HG03060 (cell line): ENCODE data around the gene INPP5D.

ENCODE experiments used
- ATAC-seq: cut with Tn5 transposase; IDR thresholded peaks from one replicate; pipeline ENCODE4 v1.9.1; 2021; ENCODE audit warnings: low read depth, moderate number of reproducible peaks; ENCODE audit not compliant: unreplicated experiment

Gene INPP5D

GRCh38 chr2:233031556-233032500, 28.3 kb upstream of the INPP5D start:
- ATAC-seq, result no peak

- no peak for ATAC-seq
Measured at GRCh38 chr2:233032551-233033320, 27.4 kb upstream of the INPP5D start, which contains the start of gene NEU2. NEU2 (plus strand) TSS chr2:233032672; CDS start chr2:233032672, 0 bp downstream.

- ATAC-seq, result no peak
Measured at GRCh38 chr2:233033672-233034071, 26.5 kb upstream of the INPP5D start.

- no peak for ATAC-seq
Measured at GRCh38 chr2:233034091-233034882, 25.9 kb upstream of the INPP5D start.

- ATAC-seq, result no peak
Measured at GRCh38 chr2:233035426-233036161, 24.5 kb upstream of the INPP5D start.

GRCh38 chr2:233036162-233036838, 23.8 kb upstream of the INPP5D start:
- ATAC-seq, result no peak

- no peak for ATAC-seq
Measured at GRCh38 chr2:233037078-233037477, 23.1 kb upstream of the INPP5D start.

GRCh38 chr2:233039212-233039845, 20.8 kb upstream of the INPP5D start:
- ATAC-seq, result no peak

GRCh38 chr2:233039846-233040530, 20.2 kb upstream of the INPP5D start:
- ATAC-seq, result no peak

- no peak for ATAC-seq
Measured at GRCh38 chr2:233040571-233040970, 19.6 kb upstream of the INPP5D start.

- no peak for ATAC-seq
Measured at GRCh38 chr2:233041722-233042323, 18.3 kb upstream of the INPP5D start.

- ATAC-seq, result no peak
Measured at GRCh38 chr2:233042549-233042948, 17.6 kb upstream of the INPP5D start.

GRCh38 chr2:233044974-233045605, 15.1 kb upstream of the INPP5D start:
- no peak for ATAC-seq

- ATAC-seq, result no peak
Measured at GRCh38 chr2:233047206-233047605, 12.9 kb upstream of the INPP5D start.

GRCh38 chr2:233047667-233048066, 12.5 kb upstream of the INPP5D start:
- no peak for ATAC-seq

GRCh38 chr2:233048569-233049193, 11.5 kb upstream of the INPP5D start:
- ATAC-seq, result no peak

- no peak for ATAC-seq
Measured at GRCh38 chr2:233049194-233049761, 10.9 kb upstream of the INPP5D start.
